Measurements from ENCODE around the gene STRN4. TPM values are rescaled to one million over a fixed set of nuclear protein-coding genes. Genes with fewer than 3 reads are reported as not detected.

The STRN4 gene
- polyA plus RNA-seq, 1 experiment, result 48.1 TPM

GRCh38 chr19:46696866-46697203, 49.4 kb downstream of the STRN4 start:
- CTCF ChIA-PET, result interaction anchor here (1.0 to 1.2 kb wide), 2 partner anchors 31 to 83 kb away, joined by 3 to 5 read pairs; no protein-coding TSS in a partner anchor
- H3K27me3 ChIP-seq (ENCODE audit: control insufficient read depth, insufficient read depth, low read length), result no peaks in the 10 kb centered on the region
- H3K9me3 ChIP-seq (ENCODE audit: control insufficient read depth, insufficient read depth, low read length), result no peaks in the 10 kb centered on the region; the same call in 1 of the 2 replicates
- POLR2A ChIA-PET, result interaction anchor here (0.7 to 1.0 kb wide), 2 partner anchors 17 to 23 kb away, joined by 3 read pairs; no protein-coding TSS in a partner anchor
- no peak for DNase-seq (ENCODE audit: low read depth, low spot score)
- TF ChIP-seq CTCF (IDR thresholded peaks at IDR 0.05; ENCODE audit: low read depth, low read length), result no peak
- H3K27ac ChIP-seq (ENCODE audit: low read depth, low read length), result no peak overlapping the region
- no peak overlapping the region for H3K4me3 ChIP-seq (ENCODE audit: low read depth, low read length)

DNA sequence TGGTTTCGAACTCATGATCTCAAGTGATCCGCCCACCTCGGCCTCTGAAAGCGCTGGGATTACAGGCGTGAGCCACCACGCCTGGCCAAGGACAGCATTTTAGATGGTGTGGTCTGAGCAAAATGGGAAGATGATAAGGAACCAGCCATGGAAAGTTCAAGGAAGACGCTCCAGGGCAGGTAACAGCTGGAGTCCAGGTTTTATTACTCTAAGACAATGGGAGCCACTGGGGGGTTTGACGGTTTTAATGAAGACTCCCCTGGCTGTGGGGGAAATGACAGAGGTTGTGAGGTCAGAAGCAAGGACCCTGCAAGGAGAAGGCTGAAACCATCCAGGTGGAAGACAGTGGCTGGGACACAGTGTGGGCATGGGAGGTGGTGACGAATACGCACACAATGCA, 50.2 kb downstream of the STRN4 start:
- CTCF ChIA-PET, result interaction anchor here (1.2 to 6.9 kb wide), 2 partner anchors 8 to 82 kb away, joined by 5 to 47 read pairs; no protein-coding TSS in a partner anchor
- Histone ChIP-seq H3K27me3 (ENCODE audit: control insufficient read depth, insufficient read depth, low read length) (no peaks in the 10 kb centered on the region), H3K27ac (ENCODE audit: low read depth, low read length) (no peak overlapping the region), H3K9me3 (ENCODE audit: control insufficient read depth, insufficient read depth, low read length) (no peaks in the 10 kb centered on the region; the same call in 1 of the 2 replicates), H3K4me3 (ENCODE audit: low read depth, low read length) (no peak overlapping the region)
- no peak for DNase-seq (ENCODE audit: low read depth, low spot score)
- TF ChIP-seq CTCF (IDR thresholded peaks at IDR 0.05; ENCODE audit: low read depth, low read length), result no peak
- POLR2A ChIA-PET, result interaction anchor here (1.0 kb wide), 1 partner anchor 22 kb away, joined by 3 read pairs; no protein-coding TSS in a partner anchor

DNA sequence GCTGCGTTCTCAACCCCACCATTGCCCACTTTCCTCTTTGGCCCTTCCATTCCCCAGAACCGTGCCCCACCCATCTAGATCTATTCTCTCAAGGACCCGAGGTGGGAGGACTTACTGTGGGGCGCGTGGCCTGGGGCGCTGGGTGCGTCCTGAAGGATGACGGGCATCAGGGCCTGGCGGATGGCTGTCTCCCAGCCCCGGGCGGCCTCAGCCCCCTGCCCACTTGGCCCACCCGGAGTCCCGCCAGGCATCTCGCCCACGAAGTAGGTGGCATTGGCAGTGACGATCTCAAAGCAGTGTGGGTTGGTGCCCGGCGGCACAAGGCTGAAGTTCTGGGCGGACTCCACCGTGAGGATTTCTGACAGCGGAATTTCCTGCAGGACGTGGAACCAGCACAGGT, 52.5 kb downstream of the STRN4 start:
- Histone ChIP-seq H3K27ac (ENCODE audit: low read depth, low read length) (no peak overlapping the region), H3K9me3 (ENCODE audit: control insufficient read depth, insufficient read depth, low read length) (no peaks in the 10 kb centered on the region; the same call in 1 of the 2 replicates), H3K27me3 (ENCODE audit: control insufficient read depth, insufficient read depth, low read length) (no peaks in the 10 kb centered on the region), H3K4me3 (ENCODE audit: low read depth, low read length) (no peak overlapping the region)
- no peak for DNase-seq (ENCODE audit: low read depth, low spot score)
- ChIA-PET CTCF (interaction anchor here (6.9 kb wide), 1 partner anchor 11 kb away, joined by 47 read pairs; no protein-coding TSS in a partner anchor), POLR2A (no interaction called here)
- TF ChIP-seq CTCF (IDR thresholded peaks at IDR 0.05; ENCODE audit: low read depth, low read length), result no peak

DNA sequence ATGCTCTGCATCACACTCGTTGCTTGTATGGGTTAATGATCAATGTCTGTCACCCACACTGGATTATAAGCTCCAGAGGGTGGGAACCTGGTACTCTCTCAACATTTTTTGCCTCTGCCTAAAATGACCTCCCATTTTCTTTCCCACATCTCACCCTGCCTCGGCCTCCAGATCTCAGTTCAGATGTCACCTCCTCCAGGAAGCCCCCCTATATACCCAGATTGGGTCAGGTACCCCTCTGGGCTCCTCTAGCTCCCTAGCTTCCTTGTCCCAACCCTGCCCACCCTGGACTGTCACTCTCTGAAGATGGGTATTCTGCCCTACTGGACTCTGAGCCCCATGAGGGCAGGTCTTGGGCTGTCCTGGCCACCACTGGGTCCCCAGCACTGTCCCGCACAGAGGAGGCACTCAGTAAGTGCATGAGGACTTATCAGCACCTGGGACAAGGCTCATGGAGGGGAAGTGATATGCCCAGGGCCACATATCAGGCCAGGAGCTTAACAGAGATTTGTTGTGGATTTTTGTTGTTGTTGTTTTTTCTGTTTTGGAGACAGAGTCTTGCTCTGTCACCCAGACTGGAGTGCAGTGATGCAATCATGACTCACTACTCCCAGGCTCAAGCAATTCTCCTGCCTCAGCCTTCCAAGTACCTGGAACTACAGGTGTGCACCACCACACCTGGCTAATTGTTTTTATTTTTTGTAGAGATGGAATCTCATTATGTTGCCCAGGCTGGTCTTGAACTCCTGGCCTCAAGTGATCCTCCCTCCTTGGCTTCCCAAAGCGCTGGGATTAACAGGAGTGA, 53.1 kb downstream of the STRN4 start:
- no peak for DNase-seq (ENCODE audit: low read depth, low spot score)
- CTCF ChIA-PET, result interaction anchor here (6.9 kb wide), 1 partner anchor 11 kb away, joined by 47 read pairs; no protein-coding TSS in a partner anchor
- H3K4me3 ChIP-seq (ENCODE audit: low read depth, low read length), result no peak overlapping the region
- no peaks in the 10 kb centered on the region for H3K27me3 ChIP-seq (ENCODE audit: control insufficient read depth, insufficient read depth, low read length)
- H3K9me3 ChIP-seq (ENCODE audit: control insufficient read depth, insufficient read depth, low read length), result no peaks in the 10 kb centered on the region; the same call in 1 of the 2 replicates
- no peak for TF ChIP-seq CTCF (IDR thresholded peaks at IDR 0.05; ENCODE audit: low read depth, low read length)
- POLR2A ChIA-PET, result no interaction called here
- no peak overlapping the region for H3K27ac ChIP-seq (ENCODE audit: low read depth, low read length)

DNA sequence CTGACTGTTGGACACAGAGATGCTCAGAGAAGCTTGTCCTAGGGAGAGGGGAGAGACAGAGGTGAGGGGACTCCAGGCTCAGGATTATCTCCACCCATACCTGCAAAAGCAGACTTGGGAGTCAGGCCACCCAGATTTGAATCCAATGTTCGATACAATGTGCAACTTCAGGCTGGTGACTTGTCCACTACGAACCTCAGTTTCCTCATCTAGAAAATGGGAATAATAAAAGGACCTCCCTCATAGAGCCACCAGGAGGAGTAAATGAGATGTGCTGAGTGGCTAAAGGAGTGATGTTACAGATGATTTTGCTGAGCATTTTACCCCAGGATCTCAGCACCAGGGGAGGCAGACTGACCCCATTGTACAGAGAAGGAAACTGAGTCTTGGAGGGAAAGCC, 54.3 kb downstream of the STRN4 start:
- POLR2A ChIA-PET, result no interaction called here
- TF ChIP-seq CTCF (IDR thresholded peaks at IDR 0.05; ENCODE audit: low read depth, low read length), result no peak
- Histone ChIP-seq H3K27ac (ENCODE audit: low read depth, low read length) (no peak overlapping the region), H3K27me3 (ENCODE audit: control insufficient read depth, insufficient read depth, low read length) (no peaks in the 10 kb centered on the region), H3K4me3 (ENCODE audit: low read depth, low read length) (no peak overlapping the region), H3K9me3 (ENCODE audit: control insufficient read depth, insufficient read depth, low read length) (no peaks in the 10 kb centered on the region)
- no peak for DNase-seq (ENCODE audit: low read depth, low spot score)
- CTCF ChIA-PET, result interaction anchor here (6.9 kb wide), 1 partner anchor 13 kb away, joined by 47 read pairs; no protein-coding TSS in a partner anchor

Measured in AG04450 (cell line).